Measurements from ENCODE around the gene EXOC3. TPM values are rescaled to one million over a fixed set of nuclear protein-coding genes. Genes with fewer than 3 reads are reported as not detected.
A peak's percentile ranks its signal among the peaks of the same experiment; 100 is the strongest.

EXOC3 gene
- total and polyA plus RNA-seq, 10 of the 15 experiments (the other 5 are each of a cell fraction or from before 2014, with no cell fraction given), result 1.6 to 53.0 (median 27.9) TPM

GRCh38 chr5:399296-400281 lies 43.4 kb upstream of the EXOC3 start (continued):
- TF ChIP-seq E2F8 (IDR thresholded peaks at IDR 0.05; ENCODE audit: low read depth, partially characterized antibody), result no peak
- TF ChIP-seq BHLHE40 (IDR thresholded peaks at IDR 0.05; ENCODE audit: borderline replicate concordance in 1 of 2, low read depth in 2 of 2, low read length in 1 of 2), result peak; percentile 99 to 100
- peak; percentile 58 for TF ChIP-seq SKIL (IDR thresholded peaks at IDR 0.05; ENCODE audit: low read depth, poor library complexity, severe bottlenecking)
- peak; percentile 89 for TF ChIP-seq RUNX3 (IDR thresholded peaks at IDR 0.05; ENCODE audit: low read length)
- TF ChIP-seq ZSCAN29 (IDR thresholded peaks at IDR 0.05), result no peak
- no peak for TF ChIP-seq ELK1 (IDR thresholded peaks at IDR 0.05; ENCODE audit: low read depth, low read length)
- TF ChIP-seq MAX (IDR thresholded peaks at IDR 0.05; ENCODE audit: low read depth, low read length), result peak; percentile 72; the same call in 1 of the 2 replicates
- TF ChIP-seq KLF5 (IDR thresholded peaks at IDR 0.05; ENCODE audit: partially characterized antibody), result peak; percentile 56
- TF ChIP-seq TCF12 (IDR thresholded peaks at IDR 0.05; ENCODE audit: low read depth, low read length), result peak; percentile 98
- TF ChIP-seq SIN3A (IDR thresholded peaks at IDR 0.05; ENCODE audit: low read depth, low read length), result peak; percentile 39; the same call in 1 of the 2 replicates
- TF ChIP-seq SREBF2 (IDR thresholded peaks at IDR 0.05; ENCODE audit: low read length), result 0 out of 2 replicates have a peak, but pooled peaks have one; percentile 7
- TF ChIP-seq LARP7 (IDR thresholded peaks at IDR 0.05), result peak; percentile 49; the same call in 1 of the 2 replicates
- TF ChIP-seq CREB1 (IDR thresholded peaks at IDR 0.05; ENCODE audit: low read depth), result no peak; the same call in 1 of the 2 replicates
- no peak for TF ChIP-seq CHD4 (IDR thresholded peaks at IDR 0.05)
- TF ChIP-seq ZNF217 (IDR thresholded peaks at IDR 0.05), result 0 out of 2 replicates have a peak, but pooled peaks have one; percentile 17
- TF ChIP-seq PRDM15 (CRISPR knock-in tag; IDR thresholded peaks at IDR 0.05), result no peak
